K562 (cell line): ENCODE data around the gene MIDN. TPM values are rescaled to one million over a fixed set of nuclear protein-coding genes. Genes with fewer than 3 reads are reported as not detected.
A peak's percentile ranks its signal among the peaks of the same experiment; 100 is the strongest.

Experiments used
- ATAC-seq: fragments of 200-7000 bp; cut with Tn5 transposase; 3 replicates; pipeline ENCODE4 v1.9.1; 2020; ENCODE audit warnings: moderate library complexity
- BruUV-seq: library from RNA; stranded (reverse); fragments of 400-500 nt; replicated peaks from 2 replicates; lab custom pipeline; 2021; lab: Mats Ljungman, UMichigan
- CTCF ChIA-PET: fragments of 300-600 bp; formaldehyde crosslinking; extraction: SDS; loops from one replicate; lab custom pipeline; 2021; ENCODE audit warnings: low intra/inter-chr PET ratio; lab: Yijun Ruan, JAX
- POLR2A ChIA-PET: fragments of 300-600, 350-650 bp; sonication (Branson Sonifier 250); formaldehyde crosslinking; extraction: SDS; loops from one replicate; lab custom pipeline; 2021; ENCODE audit warnings: antibody characterized with exemption, inconsistent platforms; lab: Yijun Ruan, JAX
- DNase-seq, 4 experiments: peaks; one replicate each; pipeline versions ENCODE4 v3.0.0 to v3.0.0-alpha.2; 2011 to 2018; ENCODE audit warnings: low spot score in 3 of 4, mixed read lengths in 3 of 4; ENCODE audit errors: extremely low read depth in 1 of 4
- FAIRE-seq: peaks from 2 replicates; lab custom pipeline; 2011; peaks lifted over from hg19 to GRCh38; lab: Jason Lieb, UNC
- H2AFZ ChIP-seq: 2 replicates; pipeline ENCODE4 v1.6.0; 2011; ENCODE audit warnings: low read depth, low read length, control low read depth, inconsistent platforms
- H3K27ac ChIP-seq: fragments of 200-600 bp; 3 replicates; pipeline ENCODE4 v1.8.0; 2011; ENCODE audit warnings: low read depth, mild to moderate bottlenecking, control low read depth, inconsistent platforms, low read length, moderate library complexity, mixed read lengths; ENCODE audit errors: extremely low read depth
- H3K27me3 ChIP-seq, 2 experiments: fragments of 300-600 bp in 1 of 2; 2 replicates in 1 of 2; 3 replicates in 1 of 2; pipeline versions ENCODE4 v1.6.0 to v1.8.0; 2011; ENCODE audit warnings: inconsistent platforms in 2 of 2, low read length in 2 of 2, mild to moderate bottlenecking in 1 of 2, mixed read lengths in 1 of 2, moderate library complexity in 1 of 2; ENCODE audit not compliant: control insufficient read depth in 2 of 2, insufficient read depth in 2 of 2
- H3K36me3 ChIP-seq: fragments of 300-600 bp; 3 replicates; pipeline ENCODE4 v1.8.0; 2011; ENCODE audit warnings: mild to moderate bottlenecking, low read length, inconsistent platforms; ENCODE audit not compliant: control insufficient read depth, insufficient read depth
- H3K4me1 ChIP-seq, 2 experiments: fragments of 200-600 bp in 1 of 2; replicated peaks in 1 of 2; 2 replicates in 1 of 2; 3 replicates in 1 of 2; pipeline versions ENCODE4 v1.5.1 to v1.8.0; 2011; ENCODE audit warnings: inconsistent platforms in 2 of 2, low read length in 2 of 2, mild to moderate bottlenecking in 1 of 2, mixed read lengths in 1 of 2, moderate library complexity in 1 of 2; ENCODE audit not compliant: control insufficient read depth in 2 of 2, insufficient read depth in 2 of 2
- H3K4me2 ChIP-seq: 2 replicates; pipeline ENCODE4 v1.6.1; 2011; ENCODE audit warnings: low read length, control low read depth, inconsistent platforms, mixed read lengths; ENCODE audit not compliant: insufficient read depth
- H3K4me3 ChIP-seq: fragments of 200-600 bp; sonication (generic), shearing (Covaris generic); 2 replicates; pipeline ENCODE4 v1.5.1; 2016; ENCODE audit warnings: control low read depth, inconsistent platforms
- H3K79me2 ChIP-seq: fragments of 200-600 bp; 3 replicates; pipeline ENCODE4 v1.8.0; 2011; ENCODE audit warnings: low read length, inconsistent platforms; ENCODE audit not compliant: control insufficient read depth, insufficient read depth
- H3K9ac ChIP-seq, 2 experiments: 2 replicates each; pipeline versions ENCODE4 v1.6.0 to v1.6.1; 2011; ENCODE audit warnings: low read depth in 2 of 2, low read length in 2 of 2, control low read depth in 1 of 2, inconsistent platforms in 1 of 2, mild to moderate bottlenecking in 1 of 2, mixed read lengths in 1 of 2; ENCODE audit not compliant: insufficient read depth in 1 of 2
- H3K9me1 ChIP-seq: one replicate; pipeline ENCODE4 v1.6.0; 2011; ENCODE audit warnings: inconsistent platforms, mild to moderate bottlenecking, low read length, moderate library complexity; ENCODE audit not compliant: control insufficient read depth, insufficient read depth
- H3K9me3 ChIP-seq: replicated peaks from 2 replicates; pipeline ENCODE4 v1.5.1; 2011; ENCODE audit warnings: low read depth, low read length, inconsistent platforms; ENCODE audit not compliant: control insufficient read depth, insufficient read depth
- H4K20me1 ChIP-seq: replicated peaks from 2 replicates; pipeline ENCODE4 v1.6.1; 2011; ENCODE audit warnings: low read length, inconsistent platforms, mixed read lengths; ENCODE audit not compliant: control insufficient read depth, insufficient read depth
- ETS2 ChIP-seq: IDR thresholded peaks from 2 replicates; pipeline ENCODE4 v1.6.1; 2016; ENCODE audit warnings: borderline replicate concordance, missing genetic modification characterization, mild to moderate bottlenecking, moderate library complexity, missing compliant biosample characterization; ENCODE audit not compliant: poor library complexity, severe bottlenecking
- IFI16 ChIP-seq: fragments of 250-450 bp; sonication (Bioruptor Pico); IDR thresholded peaks from 2 replicates; pipeline ENCODE4 v2.1.2; 2022; ENCODE audit warnings: mild to moderate bottlenecking, inconsistent platforms
- MAZ ChIP-seq, 2 experiments: fragments of 450-650 bp in 1 of 2; sonication (generic) in 1 of 2; formaldehyde crosslinking; IDR thresholded peaks in 1 of 2; conservative IDR thresholded peaks in 1 of 2; 2 replicates each; pipeline versions ENCODE4 v1.4.0 to v1.5.0; 2020; ENCODE audit warnings: mild to moderate bottlenecking in 1 of 2, missing genetic modification reagents in 1 of 2
- NRF1 ChIP-seq, 2 experiments: fragments of 450-650 bp; IDR thresholded peaks in 1 of 2; conservative IDR thresholded peaks in 1 of 2; 2 replicates each; pipeline ENCODE4 v1.6.1; 2014; ENCODE audit warnings: mild to moderate bottlenecking in 2 of 2
- REST ChIP-seq, 2 experiments: fragments of 450-650 bp; formaldehyde crosslinking in 1 of 2; IDR thresholded peaks; 2 replicates each; pipeline versions ENCODE4 v1.4.0 to v1.6.1; 2014 to 2020; ENCODE audit warnings: mild to moderate bottlenecking in 2 of 2, borderline replicate concordance in 1 of 2, low read depth in 1 of 2
- SP2 ChIP-seq: IDR thresholded peaks from 2 replicates; pipeline ENCODE4 v1.6.1; 2011; ENCODE audit warnings: mild to moderate bottlenecking, low read depth, low read length, moderate library complexity; ENCODE audit not compliant: poor library complexity, severe bottlenecking; ENCODE audit errors: extremely low read depth
- SREBF2 ChIP-seq: sonication (generic); formaldehyde crosslinking; IDR thresholded peaks from 2 replicates; pipeline ENCODE4 v1.4.0; 2020; ENCODE audit warnings: mild to moderate bottlenecking, missing genetic modification reagents
- TCF7 ChIP-seq: sonication (generic); IDR thresholded peaks from 2 replicates; pipeline ENCODE4 v1.6.1; 2016; ENCODE audit warnings: antibody characterized with exemption, borderline replicate concordance
- XRCC5 ChIP-seq: fragments of 200-400 bp; formaldehyde crosslinking; IDR thresholded peaks from 2 replicates; pipeline ENCODE4 v1.6.1; 2017; ENCODE audit warnings: low read depth, mild to moderate bottlenecking, low read length
- ZNF143 ChIP-seq: sonication (generic); formaldehyde crosslinking; IDR thresholded peaks from 2 replicates; pipeline ENCODE4 v1.9.0; 2022; ENCODE audit warnings: mild to moderate bottlenecking, missing genetic modification reagents
- ZNF24 ChIP-seq: fragments of 450-650 bp; IDR thresholded peaks from 2 replicates; pipeline ENCODE4 v1.6.1; 2016
- WGBS: fragments of 100-300 bp; shearing (Covaris generic); methylation state at CpG from one replicate; pipeline ENCODE4 v1.1.6; 2016; ENCODE audit warnings: low coverage, mixed read lengths; ENCODE audit not compliant: insufficient coverage; ENCODE audit errors: missing lambda C conversion rate; 5-methylcytosine and 5-hydroxymethylcytosine counted together
- in situ Hi-C: fragments of 300-500 bp; cut with MboI; formaldehyde crosslinking; loops from 4 replicates; pipeline ENCODE4 v1.15.0; 2018; ENCODE audit warnings: inconsistent platforms, mixed read lengths
- intact Hi-C: fragments of 100-400 bp; cut with micrococcal nuclease; formaldehyde crosslinking; loops from 2 replicates; pipeline ENCODE4 v1.14.2; 2022
- polyA plus RNA-seq, 8 experiments: library from polyadenylated mRNA; depleted of rRNA in 4 of 8; stranded (reverse) in 5 of 8; unstranded in 3 of 8; fragments of >200 nt; fragmentation: Nextera tagmentation in 2 of 8; fragmentation: Illumina TruSeq in 1 of 8; extraction: Ambion mirVana in 2 of 8; extraction: Trizol in 1 of 8; gene quantifications; 2 replicates each; pipeline versions ENCODE4 v1.2.1 to v1.2.3, GENCODE V29; 2011 to 2014; ENCODE audit warnings: inconsistent platforms in 1 of 8, missing spikeins in 1 of 8
- total RNA-seq, 7 experiments: library from RNA; depleted of rRNA in 6 of 7; stranded (reverse); fragments of >200 nt in 6 of 7; fragmentation: Illumina TruSeq in 2 of 7; extraction: Trizol in 2 of 7; gene quantifications; 2 replicates each; pipeline versions ENCODE4 v1.2.1 to v1.2.3, GENCODE V29; 2011 to 2021; ENCODE audit warnings: low replicate concordance in 1 of 7

The MIDN gene
- total and polyA plus RNA-seq, 9 of the 15 experiments (the other 6 are each of a cell fraction or from before 2014, with no cell fraction given), result 0.17 to 120 (median 10.1) TPM

GRCh38 chr19:1243768-1244692, 4.4 kb upstream of the MIDN start:
- ChIA-PET POLR2A (interaction anchor here (0.5 to 5.6 kb wide), 12 partner anchors 9 to 287 kb away, joined by 3 to 90 read pairs (median 4); partner anchors contain the start of genes CIRBP and NDUFS7), CTCF (interaction anchor here (0.6 to 4.5 kb wide), 2 partner anchors 23 to 128 kb away, joined by 3 to 51 read pairs; no protein-coding TSS in a partner anchor)
- Histone ChIP-seq H3K4me2 (peak overlapping the region; percentile 96), H3K4me1 (peaks cover 56 to 98% of the 10 kb centered on the region in 2 experiments), H3K4me3 (peak overlapping the region; percentile 100), H3K9me3 (no peaks in the 10 kb centered on the region), H3K79me2 (peaks cover 44% of the 10 kb centered on the region), H3K9ac (peak overlapping the region; percentile 50 to 98), H3K27ac (peak overlapping the region; percentile 69), H4K20me1 (0 out of 2 replicates have a peak, but pooled peaks cover 5% of the 10 kb centered on the region), H3K36me3 (peaks cover 42% of the 10 kb centered on the region; the same call in 2 of the 3 replicates), H3K9me1 (peaks cover 4% of the 10 kb centered on the region), H2AFZ (no peak overlapping the region), H3K27me3 (no peaks in the 10 kb centered on the region)
- FAIRE-seq (peak; percentile 73), ATAC-seq (peak; percentile 55), DNase-seq (peak in 2 of 4 experiments; percentile 78 to 90)
- intact Hi-C loops, result loop anchor here (1.0 to 5.0 kb wide), 2 partner anchors 22 to 382 kb away; no protein-coding TSS in a partner anchor
- WGBS, result 19% methylated on average over 23 of the region's 33 CpGs
- BruUV-seq, result no TSS peak
- in situ Hi-C loops, result loop anchor here (5.0 to 25.0 kb wide), 2 partner anchors 322 to 482 kb away; partner anchors contain the start of gene MISP
- no peak for TF ChIP-seq ETS2
- TF ChIP-seq ZNF24, result no peak
- peak in 1 of 2 experiments; percentile 69; a peak in 2 of 4 replicates for TF ChIP-seq MAZ (CRISPR knock-in tag; conservative IDR thresholded peaks at IDR 0.05 in 1 of 2, IDR thresholded peaks at IDR 0.05 in 1 of 2)
- TF ChIP-seq SREBF2 (CRISPR knock-in tag), result no peak
- peak; percentile 14 for TF ChIP-seq SP2
- TF ChIP-seq NRF1 (conservative IDR thresholded peaks at IDR 0.05 in 1 of 2, IDR thresholded peaks at IDR 0.05 in 1 of 2), result no peak; a peak in 1 of 4 replicates
- TF ChIP-seq ZNF143 (CRISPR knock-in tag), result peak; percentile 35; the same call in 1 of the 2 replicates
- TF ChIP-seq IFI16 (CRISPR knock-in tag), result no peak
- peak; percentile 83 for TF ChIP-seq REST (IDR thresholded peaks at IDR 0.05; ENCODE audit: borderline replicate concordance)
- no peak for TF ChIP-seq REST (CRISPR knock-in tag; IDR thresholded peaks at IDR 0.05; ENCODE audit: low read depth)
- TF ChIP-seq TCF7, result no peak
- peak; percentile 29; the same call in 1 of the 2 replicates for TF ChIP-seq XRCC5
